Activated naive CD4-positive, alpha-beta T cell treated with anti-CD3 and anti-CD28 coated beads, Interleukin-2, amount 10 ng/mL, durations not matched to agents 7 days and 5 days (primary cell): ENCODE measurements around the gene STXBP6.
"Not testable (repeated sequence)": the region's sequence is repeated elsewhere in the genome, so short reads cannot be mapped to it uniquely, and the experiment has no call there.

Source experiments
- CTCF ChIA-PET: fragments of 350-600 bp; sonication (Branson Sonifier 250); formaldehyde crosslinking; loops from one replicate; lab custom pipeline; 2021; ENCODE audit warnings: antibody characterized with exemption; lab: Charles Lee
- DNase-seq: peaks from one replicate; pipeline ENCODE4 v3.0.0-alpha.2; 2020
- H3K27ac Mint-ChIP-seq: one replicate; pipeline ENCODE4 v1.8.0; 2021; ENCODE audit warnings: mild to moderate bottlenecking, moderate library complexity, mixed read lengths
- H3K27me3 Mint-ChIP-seq: one replicate; pipeline ENCODE4 v1.8.0; 2021; ENCODE audit warnings: mild to moderate bottlenecking, mixed read lengths
- H3K36me3 Mint-ChIP-seq: one replicate; pipeline ENCODE4 v1.8.0; 2021; ENCODE audit warnings: mixed read lengths
- H3K4me1 Mint-ChIP-seq: one replicate; pipeline ENCODE4 v1.8.0; 2021; ENCODE audit warnings: mixed read lengths
- H3K4me3 Mint-ChIP-seq: one replicate; pipeline ENCODE4 v1.8.0; 2021; ENCODE audit warnings: mild to moderate bottlenecking, moderate library complexity, mixed read lengths
- H3K9me3 Mint-ChIP-seq: one replicate; pipeline ENCODE4 v1.8.0; 2021; ENCODE audit warnings: mixed read lengths

The STXBP6 gene

GRCh38 chr14:24974591-24975374 is 75.2 kb downstream of the STXBP6 start:
- Mint-ChIP-seq H3K27ac (no peak overlapping the region), H3K36me3 (no peaks in the 10 kb centered on the region), H3K4me3 (no peak overlapping the region), H3K4me1 (no peaks in the 10 kb centered on the region), H3K27me3 (no peaks in the 10 kb centered on the region), H3K9me3 (no peaks in the 10 kb centered on the region)
- CTCF ChIA-PET: no interaction called here
- DNase-seq: no peak

DNA sequence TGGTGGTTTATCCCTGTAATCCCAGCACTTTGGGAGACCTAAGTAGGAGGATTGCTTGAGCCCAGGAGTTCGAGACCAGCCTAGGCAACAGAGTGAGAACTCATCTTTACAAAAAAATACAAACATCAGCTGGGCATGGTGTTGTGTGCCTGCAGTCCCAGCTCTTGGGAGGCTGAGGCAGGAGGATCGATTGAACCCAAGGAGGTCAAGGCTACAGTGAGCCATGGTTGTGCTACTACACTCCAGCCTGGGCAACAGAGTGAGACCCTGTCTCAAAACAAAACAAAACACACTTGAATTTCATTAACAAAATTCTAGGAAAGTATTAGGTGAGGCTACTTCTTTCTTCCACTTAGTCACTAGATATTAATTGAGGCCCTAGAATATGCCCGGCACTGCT is 77.1 kb downstream of the STXBP6 start:
- no peaks in the 10 kb centered on the region for H3K9me3 Mint-ChIP-seq
- no peaks in the 10 kb centered on the region for H3K36me3 Mint-ChIP-seq
- H3K4me1 Mint-ChIP-seq: no peaks in the 10 kb centered on the region
- no peaks in the 10 kb centered on the region for H3K27me3 Mint-ChIP-seq
- CTCF ChIA-PET: no interaction called here
- DNase-seq: no peak
- H3K27ac Mint-ChIP-seq: no peak overlapping the region
- no peak overlapping the region for H3K4me3 Mint-ChIP-seq

DNA sequence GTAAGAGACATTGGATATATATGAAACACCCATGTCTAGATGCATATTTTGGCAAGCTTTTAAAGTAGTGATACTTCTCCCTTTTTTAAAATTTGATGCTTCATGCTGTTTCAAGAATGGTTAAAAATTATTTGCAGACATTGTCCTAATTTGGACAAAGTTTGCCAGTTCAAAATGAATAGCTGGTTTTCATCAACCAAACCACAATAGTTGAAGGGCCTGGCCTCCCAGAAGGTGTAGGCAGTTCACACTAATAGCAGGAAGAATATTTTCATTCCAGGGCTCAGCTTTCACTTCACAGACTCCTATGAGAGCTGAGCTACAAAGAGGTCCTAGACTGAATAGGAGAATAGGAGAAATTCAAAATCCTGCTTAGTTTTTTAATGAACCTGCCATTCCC is 78.7 kb downstream of the STXBP6 start:
- CTCF ChIA-PET: no interaction called here
- Mint-ChIP-seq H3K9me3 (no peaks in the 10 kb centered on the region), H3K27ac (no peak overlapping the region), H3K4me3 (no peak overlapping the region), H3K36me3 (no peaks in the 10 kb centered on the region), H3K27me3 (no peaks in the 10 kb centered on the region), H3K4me1 (no peaks in the 10 kb centered on the region)
- DNase-seq: no peak

DNA sequence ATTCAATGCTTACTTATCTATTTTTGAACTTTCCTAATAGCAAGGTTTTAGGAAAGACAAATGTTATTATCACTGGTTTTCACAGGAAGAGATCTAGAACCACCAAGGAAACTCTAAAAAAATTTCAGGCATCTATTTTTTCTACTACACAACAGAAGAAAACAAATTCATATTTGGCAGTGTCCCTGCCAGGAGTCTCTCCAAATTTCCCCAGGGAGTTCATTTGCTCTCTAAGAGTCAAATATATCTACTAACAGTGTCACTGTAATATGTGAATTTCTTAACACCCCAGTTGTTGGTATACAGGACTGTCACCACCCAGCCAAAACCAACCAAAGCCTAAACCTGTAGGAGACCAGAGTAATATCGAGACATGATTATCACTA is 83.4 kb downstream of the STXBP6 start:
- Mint-ChIP-seq H3K4me3 (no peak overlapping the region), H3K27me3 (no peaks in the 10 kb centered on the region), H3K27ac (no peak overlapping the region), H3K4me1 (no peaks in the 10 kb centered on the region), H3K9me3 (no peaks in the 10 kb centered on the region), H3K36me3 (no peaks in the 10 kb centered on the region)
- CTCF ChIA-PET: no interaction called here
- no peak for DNase-seq

DNA sequence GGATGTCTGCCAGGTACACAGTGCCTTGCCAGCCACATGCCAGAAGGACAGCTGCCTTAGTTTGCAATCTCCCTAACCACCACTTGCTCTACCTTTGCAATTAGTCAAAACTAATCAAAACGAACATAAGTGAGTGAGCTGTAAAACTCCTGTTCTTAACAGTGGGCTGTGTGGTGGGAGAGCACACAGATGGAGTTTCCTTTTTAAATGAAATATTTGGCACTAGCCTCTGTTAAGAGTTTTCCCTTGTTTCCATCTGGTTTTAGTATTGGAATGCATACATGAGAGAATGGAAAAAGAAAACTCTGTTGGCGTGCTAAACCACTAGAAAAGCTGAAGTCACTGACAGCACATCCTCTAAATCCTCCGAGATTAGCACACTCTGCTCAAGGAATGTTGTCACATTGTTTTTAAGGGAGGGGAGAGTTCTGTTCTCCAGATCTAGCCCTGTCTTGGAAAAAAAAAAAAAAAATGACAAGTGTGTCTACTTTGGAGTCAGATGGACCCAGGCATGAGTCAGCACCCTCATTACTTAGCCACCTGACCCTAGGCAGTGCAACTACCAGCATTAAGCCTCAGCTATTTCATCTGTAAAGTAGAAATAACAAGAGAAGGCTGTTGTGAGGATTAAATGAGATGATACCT is 83.9 kb downstream of the STXBP6 start:
- no peak overlapping the region for H3K4me3 Mint-ChIP-seq
- no peaks in the 10 kb centered on the region for H3K27me3 Mint-ChIP-seq
- H3K9me3 Mint-ChIP-seq: no peaks in the 10 kb centered on the region
- DNase-seq: no peak
- H3K36me3 Mint-ChIP-seq: no peaks in the 10 kb centered on the region
- no peak overlapping the region for H3K27ac Mint-ChIP-seq
- H3K4me1 Mint-ChIP-seq: no peaks in the 10 kb centered on the region
- CTCF ChIA-PET: no interaction called here

DNA sequence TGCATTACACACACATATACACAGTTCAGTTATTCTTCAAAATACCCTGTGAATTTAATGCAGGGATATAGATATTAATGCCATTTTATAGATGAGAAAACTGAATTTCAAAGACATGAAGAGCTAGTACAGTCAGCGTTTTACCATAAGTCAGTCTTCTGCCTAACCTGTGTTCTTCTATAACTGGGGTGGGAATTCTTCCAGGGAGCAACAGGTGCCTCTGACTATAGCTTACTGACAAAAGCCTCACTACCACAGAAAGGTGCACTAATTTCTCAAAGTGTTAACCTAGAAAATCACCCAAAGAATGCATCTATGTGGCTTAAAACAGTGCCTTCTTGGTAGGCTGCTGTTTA is 84.4 kb downstream of the STXBP6 start:
- no peaks in the 10 kb centered on the region for H3K9me3 Mint-ChIP-seq
- H3K4me1 Mint-ChIP-seq: no peaks in the 10 kb centered on the region
- CTCF ChIA-PET: no interaction called here
- H3K4me3 Mint-ChIP-seq: no peak overlapping the region
- H3K27me3 Mint-ChIP-seq: no peaks in the 10 kb centered on the region
- no peaks in the 10 kb centered on the region for H3K36me3 Mint-ChIP-seq
- DNase-seq: no peak
- no peak overlapping the region for H3K27ac Mint-ChIP-seq

GRCh38 chr14:24964591-24964990 is 85.4 kb downstream of the STXBP6 start:
- H3K27me3 Mint-ChIP-seq: no peaks in the 10 kb centered on the region
- H3K36me3 Mint-ChIP-seq: no peaks in the 10 kb centered on the region
- no peaks in the 10 kb centered on the region for H3K4me1 Mint-ChIP-seq
- no peak overlapping the region for H3K4me3 Mint-ChIP-seq
- H3K27ac Mint-ChIP-seq: no peak overlapping the region
- CTCF ChIA-PET: no interaction called here
- no peaks in the 10 kb centered on the region for H3K9me3 Mint-ChIP-seq
- no peak for DNase-seq

GRCh38 chr14:24964048-24964447 is 85.9 kb downstream of the STXBP6 start:
- H3K27me3 Mint-ChIP-seq: no peaks in the 10 kb centered on the region
- no peaks in the 10 kb centered on the region for H3K36me3 Mint-ChIP-seq
- CTCF ChIA-PET: no interaction called here
- no peak overlapping the region for H3K4me3 Mint-ChIP-seq
- H3K9me3 Mint-ChIP-seq: no peaks in the 10 kb centered on the region
- H3K27ac Mint-ChIP-seq: no peak overlapping the region
- no peak for DNase-seq
- no peaks in the 10 kb centered on the region for H3K4me1 Mint-ChIP-seq

GRCh38 chr14:24962118-24962517 is 87.8 kb downstream of the STXBP6 start:
- H3K4me1 Mint-ChIP-seq, CTCF ChIA-PET, H3K27me3 Mint-ChIP-seq, H3K4me3 Mint-ChIP-seq, H3K27ac Mint-ChIP-seq, H3K36me3 Mint-ChIP-seq, DNase-seq, H3K9me3 Mint-ChIP-seq: not testable (repeated sequence)

DNA sequence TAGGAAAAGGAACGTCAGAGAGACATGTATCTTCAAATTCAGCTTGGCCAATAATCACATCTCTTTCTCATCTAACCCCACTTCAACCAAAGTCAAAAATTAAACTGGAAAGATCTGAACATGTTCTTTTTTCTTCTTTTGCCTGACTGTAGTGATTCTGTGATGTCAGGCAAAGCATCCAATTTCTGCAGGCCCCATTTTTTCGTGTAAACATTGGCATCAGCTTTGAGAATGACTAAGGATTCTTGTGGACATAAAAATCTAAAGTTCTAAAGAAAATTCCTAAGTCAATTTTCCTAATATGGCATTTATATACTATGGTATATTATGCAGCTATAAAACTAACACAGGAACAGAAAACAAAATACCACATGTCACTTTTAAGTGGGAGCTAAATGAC is 89.1 kb downstream of the STXBP6 start:
- no peak overlapping the region for H3K27ac Mint-ChIP-seq
- H3K9me3 Mint-ChIP-seq: no peaks in the 10 kb centered on the region
- H3K4me3 Mint-ChIP-seq: no peak overlapping the region
- H3K27me3 Mint-ChIP-seq: no peaks in the 10 kb centered on the region
- H3K36me3 Mint-ChIP-seq: no peaks in the 10 kb centered on the region
- no peaks in the 10 kb centered on the region for H3K4me1 Mint-ChIP-seq
- DNase-seq: no peak
- CTCF ChIA-PET: no interaction called here

DNA sequence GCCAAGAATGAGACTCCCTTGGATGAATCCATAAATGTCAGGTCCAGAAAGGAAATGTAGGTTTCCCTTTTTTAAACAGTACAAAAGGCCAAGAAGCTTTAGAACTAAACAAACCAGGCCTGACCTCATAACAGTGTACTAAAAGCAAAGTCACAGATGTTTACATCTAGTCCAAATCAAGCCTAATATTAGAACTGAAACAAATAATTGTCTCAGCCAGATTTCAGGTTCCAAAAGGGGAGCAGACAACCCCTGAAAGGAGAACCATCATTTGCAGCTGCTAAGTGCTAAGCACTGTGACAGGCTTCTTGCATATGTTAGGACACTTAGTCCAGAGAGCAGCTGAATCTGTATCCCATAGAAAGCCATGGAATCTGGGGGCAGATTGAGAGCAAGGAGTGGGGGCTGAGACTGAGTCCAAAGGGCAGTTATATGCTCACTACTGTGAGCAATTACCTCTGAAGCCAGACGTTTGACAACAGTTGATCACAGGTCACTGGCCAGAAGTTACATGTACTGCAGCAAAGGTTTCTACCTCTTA is 90.1 kb downstream of the STXBP6 start:
- Mint-ChIP-seq H3K4me3 (no peak overlapping the region), H3K27me3 (no peaks in the 10 kb centered on the region), H3K27ac (no peak overlapping the region), H3K9me3 (no peaks in the 10 kb centered on the region), H3K36me3 (no peaks in the 10 kb centered on the region), H3K4me1 (no peaks in the 10 kb centered on the region)
- DNase-seq: no peak
- CTCF ChIA-PET: no interaction called here

- DNase-seq: no peak
- Mint-ChIP-seq H3K4me3 (no peak overlapping the region), H3K27ac (no peak overlapping the region), H3K4me1 (no peaks in the 10 kb centered on the region), H3K27me3 (no peaks in the 10 kb centered on the region), H3K36me3 (no peaks in the 10 kb centered on the region), H3K9me3 (no peaks in the 10 kb centered on the region)
- CTCF ChIA-PET: no interaction called here
Observed at GRCh38 chr14:24958271-24958670, 91.7 kb downstream of the STXBP6 start.

GRCh38 chr14:24957814-24958213 is 92.1 kb downstream of the STXBP6 start:
- Mint-ChIP-seq H3K27ac (no peak overlapping the region), H3K27me3 (no peaks in the 10 kb centered on the region), H3K4me1 (no peaks in the 10 kb centered on the region), H3K36me3 (no peaks in the 10 kb centered on the region), H3K4me3 (no peak overlapping the region), H3K9me3 (no peaks in the 10 kb centered on the region)
- CTCF ChIA-PET: no interaction called here
- DNase-seq: no peak

DNA sequence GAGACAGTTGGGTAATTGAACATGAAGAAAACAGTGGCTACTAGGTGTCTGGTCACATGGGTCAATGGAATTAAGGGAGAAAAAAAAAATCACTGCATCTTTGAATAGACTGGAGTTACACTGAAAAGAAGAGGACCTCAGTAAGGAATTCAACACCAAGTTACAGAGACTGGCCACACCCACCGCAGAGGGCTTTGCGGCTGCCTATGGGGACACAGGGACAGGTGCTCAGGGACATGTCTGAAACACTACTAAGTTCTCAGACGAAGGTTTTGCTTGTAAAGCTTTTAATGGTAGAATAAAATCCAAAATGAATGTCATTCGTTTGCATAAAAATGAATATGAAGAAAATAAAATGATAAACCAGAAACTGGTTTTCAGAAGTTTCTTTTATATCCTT is 93.8 kb downstream of the STXBP6 start:
- H3K27me3 Mint-ChIP-seq: no peaks in the 10 kb centered on the region
- CTCF ChIA-PET: no interaction called here
- no peaks in the 10 kb centered on the region for H3K9me3 Mint-ChIP-seq
- no peak overlapping the region for H3K4me3 Mint-ChIP-seq
- no peak for DNase-seq
- H3K4me1 Mint-ChIP-seq: no peaks in the 10 kb centered on the region
- H3K36me3 Mint-ChIP-seq: no peaks in the 10 kb centered on the region
- no peak overlapping the region for H3K27ac Mint-ChIP-seq

- Mint-ChIP-seq H3K36me3 (no peaks in the 10 kb centered on the region), H3K27ac (no peak overlapping the region), H3K27me3 (no peaks in the 10 kb centered on the region), H3K9me3 (no peaks in the 10 kb centered on the region), H3K4me1 (no peaks in the 10 kb centered on the region), H3K4me3 (no peak overlapping the region)
- DNase-seq: no peak
- CTCF ChIA-PET: no interaction called here
Observed at GRCh38 chr14:24954700-24955037, 95.3 kb downstream of the STXBP6 start.
